Endothelial cell of umbilical vein (primary cell): ENCODE data around the gene MESP2. TPM values are rescaled to one million over a fixed set of nuclear protein-coding genes. Genes with fewer than 3 reads are reported as not detected.

Experiments
- BruUV-seq: library from RNA; stranded (reverse); fragments of 400-500 nt; replicated peaks from 2 replicates; lab custom pipeline; 2021; lab: Mats Ljungman, UMichigan
- CTCF ChIA-PET: fragments of 300-600, 350-600 bp; sonication (Branson Sonifier 250); formaldehyde crosslinking; loops from one replicate; lab custom pipeline; 2021; ENCODE audit warnings: antibody characterized with exemption, inconsistent platforms; lab: Charles Lee
- POLR2A ChIA-PET: fragments of 300-600, 350-600 bp; sonication (Branson Sonifier 250); formaldehyde crosslinking; loops from one replicate; lab custom pipeline; 2021; ENCODE audit warnings: antibody characterized with exemption, inconsistent platforms; lab: Charles Lee
- DNase-seq: peaks from one replicate; pipeline ENCODE4 v3.0.0-alpha.2; 2011; ENCODE audit warnings: low read depth, low spot score
- FAIRE-seq: peaks from 2 replicates; lab custom pipeline; 2011; peaks lifted over from hg19 to GRCh38; lab: Jason Lieb, UNC
- H2AFZ ChIP-seq: 2 replicates; pipeline ENCODE4 v1.6.0; 2012; ENCODE audit warnings: low read depth, low read length, control low read depth, inconsistent platforms
- H3K27ac ChIP-seq: 2 replicates; pipeline ENCODE4 v1.5.1; 2011; ENCODE audit warnings: low read depth, mild to moderate bottlenecking, control low read depth, low read length, moderate library complexity; ENCODE audit not compliant: insufficient read depth
- H3K27me3 ChIP-seq, 2 experiments: 2 replicates each; pipeline versions ENCODE4 v1.6.0 to v1.6.1; 2011; ENCODE audit warnings: low read length in 2 of 2, mixed read lengths in 1 of 2; ENCODE audit not compliant: control insufficient read depth in 2 of 2, insufficient read depth in 2 of 2
- H3K36me3 ChIP-seq, 2 experiments: 2 replicates in 1 of 2; 3 replicates in 1 of 2; pipeline ENCODE4 v1.5.1; 2011; ENCODE audit warnings: low read length in 2 of 2, mild to moderate bottlenecking in 1 of 2, moderate library complexity in 1 of 2; ENCODE audit not compliant: control insufficient read depth in 2 of 2, insufficient read depth in 2 of 2; ENCODE audit errors: extremely low read depth in 1 of 2
- H3K4me1 ChIP-seq: 3 replicates; pipeline ENCODE4 v1.5.1; 2011; ENCODE audit warnings: mild to moderate bottlenecking, low read length; ENCODE audit not compliant: control insufficient read depth, insufficient read depth; ENCODE audit errors: extremely low read depth
- H3K4me2 ChIP-seq: 2 replicates; pipeline ENCODE4 v1.6.1; 2011; ENCODE audit warnings: low read length, control low read depth, mixed read lengths; ENCODE audit not compliant: insufficient read depth
- H3K4me3 ChIP-seq, 3 experiments: fragments of 200-600 bp in 1 of 3; sonication (generic), shearing (Covaris generic) in 1 of 3; replicated peaks in 1 of 3; 2 replicates each; pipeline ENCODE4 v1.5.1; 2011 to 2016; ENCODE audit warnings: control low read depth in 3 of 3, low read length in 3 of 3, mild to moderate bottlenecking in 2 of 3, inconsistent platforms in 1 of 3, low read depth in 1 of 3, moderate library complexity in 1 of 3; ENCODE audit not compliant: insufficient read depth in 1 of 3
- H3K79me2 ChIP-seq: 2 replicates; pipeline ENCODE4 v1.6.0; 2012; ENCODE audit warnings: low read length, inconsistent platforms; ENCODE audit not compliant: control insufficient read depth, insufficient read depth
- H3K9ac ChIP-seq: replicated peaks from 2 replicates; pipeline ENCODE3; 2011; ENCODE audit warnings: low read length, control low read depth; ENCODE audit not compliant: insufficient read depth; ENCODE audit errors: extremely low read depth
- H3K9me1 ChIP-seq: replicated peaks from 3 replicates; pipeline ENCODE4 v1.6.0; 2011; ENCODE audit warnings: mild to moderate bottlenecking, low read length; ENCODE audit not compliant: control insufficient read depth, insufficient read depth; ENCODE audit errors: extremely low read depth
- H3K9me3 ChIP-seq: replicated peaks from 2 replicates; pipeline ENCODE4 v1.5.1; 2012; ENCODE audit warnings: low read length, inconsistent platforms; ENCODE audit not compliant: control insufficient read depth, insufficient read depth
- H4K20me1 ChIP-seq: replicated peaks from 2 replicates; pipeline ENCODE3; 2011; ENCODE audit warnings: mild to moderate bottlenecking, low read length; ENCODE audit not compliant: control insufficient read depth, insufficient read depth; ENCODE audit errors: extremely low read depth
- EZH2 ChIP-seq: IDR thresholded peaks from 2 replicates; pipeline ENCODE4 v1.6.1; 2012; ENCODE audit warnings: borderline replicate concordance, low read depth, mild to moderate bottlenecking, moderate library complexity, low read length, inconsistent platforms; ENCODE audit not compliant: severe bottlenecking
- FOS ChIP-seq: IDR thresholded peaks from 2 replicates; pipeline ENCODE4 v1.6.1; 2011; ENCODE audit warnings: mild to moderate bottlenecking, low read length, moderate library complexity, borderline replicate concordance; ENCODE audit not compliant: insufficient read depth
- GATA2 ChIP-seq: IDR thresholded peaks from 2 replicates; pipeline ENCODE4 v1.7.0; 2011; ENCODE audit warnings: low read depth, mild to moderate bottlenecking, moderate library complexity, mixed read lengths, low read length; ENCODE audit not compliant: insufficient read length, insufficient read depth
- JUN ChIP-seq: IDR thresholded peaks from 2 replicates; pipeline ENCODE4 v1.6.1; 2011; ENCODE audit warnings: borderline replicate concordance, low read depth; ENCODE audit not compliant: insufficient read length, insufficient read depth
- MAX ChIP-seq: IDR thresholded peaks from 2 replicates; pipeline ENCODE4 v1.6.1; 2011; ENCODE audit not compliant: insufficient read depth, insufficient read length
- MYC ChIP-seq: IDR thresholded peaks from one replicate; pipeline ENCODE4 v1.6.1; 2011; ENCODE audit warnings: mild to moderate bottlenecking, low read depth, low read length
- POLR2A ChIP-seq: IDR thresholded peaks from 2 replicates; pipeline ENCODE4 v1.6.1; 2012; ENCODE audit warnings: low read depth, mild to moderate bottlenecking, control low read depth, low read length
- POLR2AphosphoS5 ChIP-seq: IDR thresholded peaks from 2 replicates; pipeline ENCODE4 v1.6.1; 2012; ENCODE audit warnings: low read depth, mild to moderate bottlenecking, control low read depth, low read length, moderate library complexity; ENCODE audit not compliant: insufficient read depth
- dilution Hi-C: fragments of 300-500 bp; cut with MboI; formaldehyde crosslinking; loops from one replicate; pipeline ENCODE4 v1.15.0; 2019; ENCODE audit warnings: low sequenced_read_pairs; ENCODE audit not compliant: extremely low pct_ligation_motif_present
- intact Hi-C: fragments of 100-400 bp; cut with micrococcal nuclease; formaldehyde crosslinking; loops from one replicate; pipeline ENCODE4 v1.10.0; 2022
- polyA plus RNA-seq, 4 experiments: library from polyadenylated mRNA; depleted of rRNA in 3 of 4; stranded (reverse) in 3 of 4; unstranded in 1 of 4; fragments of >200 nt; gene quantifications; 2 replicates each; pipeline versions ENCODE4 v1.2.1 to v1.2.3, GENCODE V29; 2011 to 2012; ENCODE audit warnings: missing spikeins in 1 of 4
- total RNA-seq: library from RNA; stranded (reverse); gene quantifications from 2 replicates; pipeline ENCODE4 v1.2.3, GENCODE V29; 2021
- TF ChIP-seq, protein P1 (sequence below), 2 donors: IDR thresholded peaks; 1 replicate in 1 of 2; 2 replicates in 1 of 2; pipeline ENCODE4 v1.5.1; 2011; ENCODE audit warnings: low read length in 2 of 2, mild to moderate bottlenecking in 2 of 2, moderate library complexity in 2 of 2, control low read depth in 1 of 2, inconsistent platforms in 1 of 2, low read depth in 1 of 2; ENCODE audit not compliant: insufficient read depth in 1 of 2; ENCODE audit errors: extremely low read depth in 1 of 2

Gene MESP2
- total and polyA plus RNA-seq, 2 donors (not counting 3 experiments of a cell fraction or from before 2014, with no cell fraction given), result 0.42 to 0.43 TPM

DNA sequence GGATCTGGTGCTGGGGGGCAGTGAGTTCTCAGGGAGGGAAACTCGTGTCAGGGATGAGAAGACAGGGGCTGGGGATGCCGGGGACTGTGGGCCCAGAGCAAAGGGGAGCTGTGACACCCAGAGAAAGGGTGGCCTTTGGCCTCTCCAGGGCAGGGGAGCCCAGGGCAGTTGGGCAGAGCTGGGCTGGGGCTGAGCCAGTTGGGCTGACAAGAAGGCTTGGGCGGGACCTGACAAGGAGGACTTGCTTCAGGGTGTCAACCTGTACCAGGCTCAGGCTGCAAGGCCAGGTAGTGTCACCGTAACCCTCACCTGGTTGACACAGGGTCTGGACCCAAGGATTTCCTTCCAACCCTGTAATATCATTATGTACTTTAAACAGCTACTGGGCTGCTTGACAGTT is 51.7 kb downstream of the MESP2 start:
- DNase-seq, result no peak
- Histone ChIP-seq H3K9me1 (no peaks in the 10 kb centered on the region), H3K27me3 (no peaks in the 10 kb centered on the region), H3K9me3 (no peaks in the 10 kb centered on the region), H3K4me1 (peaks cover 11% of the 10 kb centered on the region), H3K4me2 (no peak overlapping the region), H3K79me2 (no peaks in the 10 kb centered on the region), H3K4me3 (no peak overlapping the region), H4K20me1 (no peaks in the 10 kb centered on the region), H3K27ac (no peak overlapping the region), H3K36me3 (no peaks in the 10 kb centered on the region), H3K9ac (no peak overlapping the region), H2AFZ (no peak overlapping the region)
- intact Hi-C loops, result no loop called here
- TF ChIP-seq MYC (no peak), FOS (no peak), EZH2 (no peak), GATA2 (no peak), POLR2A (no peak), JUN (no peak), MAX (no peak), POLR2AphosphoS5 (no peak)
- TF ChIP-seq, protein P1, sequence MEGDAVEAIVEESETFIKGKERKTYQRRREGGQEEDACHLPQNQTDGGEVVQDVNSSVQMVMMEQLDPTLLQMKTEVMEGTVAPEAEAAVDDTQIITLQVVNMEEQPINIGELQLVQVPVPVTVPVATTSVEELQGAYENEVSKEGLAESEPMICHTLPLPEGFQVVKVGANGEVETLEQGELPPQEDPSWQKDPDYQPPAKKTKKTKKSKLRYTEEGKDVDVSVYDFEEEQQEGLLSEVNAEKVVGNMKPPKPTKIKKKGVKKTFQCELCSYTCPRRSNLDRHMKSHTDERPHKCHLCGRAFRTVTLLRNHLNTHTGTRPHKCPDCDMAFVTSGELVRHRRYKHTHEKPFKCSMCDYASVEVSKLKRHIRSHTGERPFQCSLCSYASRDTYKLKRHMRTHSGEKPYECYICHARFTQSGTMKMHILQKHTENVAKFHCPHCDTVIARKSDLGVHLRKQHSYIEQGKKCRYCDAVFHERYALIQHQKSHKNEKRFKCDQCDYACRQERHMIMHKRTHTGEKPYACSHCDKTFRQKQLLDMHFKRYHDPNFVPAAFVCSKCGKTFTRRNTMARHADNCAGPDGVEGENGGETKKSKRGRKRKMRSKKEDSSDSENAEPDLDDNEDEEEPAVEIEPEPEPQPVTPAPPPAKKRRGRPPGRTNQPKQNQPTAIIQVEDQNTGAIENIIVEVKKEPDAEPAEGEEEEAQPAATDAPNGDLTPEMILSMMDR (IDR thresholded peaks at IDR 0.05; ENCODE audit: extremely low read depth in 1 of 2, insufficient read depth in 1 of 2, low read depth in 1 of 2, low read length in 2 of 2), result no peak
- CTCF ChIA-PET, result interaction anchor here (0.7 to 3.0 kb wide), 7 partner anchors 10 to 67 kb away, joined by 3 to 16 read pairs (median 4); no protein-coding TSS in a partner anchor
- dilution Hi-C loops, result no loop called here
- POLR2A ChIA-PET, result no interaction called here
- no peak for FAIRE-seq
- BruUV-seq, result no TSS peak

Other genes starting within 250 kb of the MESP2 start
- gene TICRR, start 200.9 kb upstream of the MESP2 start, total RNA-seq, result 19.4 and 20.5 TPM in 2 replicates
- gene TICRR, start 200.9 kb upstream of the MESP2 start, polyA plus RNA-seq, result 4.8 and 4.9 TPM in 2 replicates
- 11.3 and 13.1 TPM in 2 replicates for gene KIF7, start 120.9 kb upstream of the MESP2 start, total RNA-seq
- 4.2 and 4.3 TPM in 2 replicates for gene KIF7, start 120.9 kb upstream of the MESP2 start, polyA plus RNA-seq
- 0.12 TPM in 1 of 2 replicates, not detected in the other for gene PLIN1, start 97.0 kb upstream of the MESP2 start, total RNA-seq
- gene PLIN1, start 97.0 kb upstream of the MESP2 start, polyA plus RNA-seq, result 0.07 and 0.08 TPM in 2 replicates
- gene PEX11A, start 85.6 kb upstream of the MESP2 start, total RNA-seq, result 3.2 and 3.7 TPM in 2 replicates
- 4.3 and 4.4 TPM in 2 replicates for gene PEX11A, start 85.6 kb upstream of the MESP2 start, polyA plus RNA-seq
- not detected in 2 replicates for gene WDR93, start 85.5 kb upstream of the MESP2 start, total RNA-seq
- gene WDR93, start 85.5 kb upstream of the MESP2 start, polyA plus RNA-seq, result 0.05 and 0.07 TPM in 2 replicates
- 1.0 and 1.7 TPM in 2 replicates for gene MESP1, start 25.1 kb upstream of the MESP2 start, total RNA-seq
- gene MESP1, start 25.1 kb upstream of the MESP2 start, polyA plus RNA-seq, result 0.68 and 1.0 TPM in 2 replicates
- gene ANPEP, start 38.5 kb downstream of the MESP2 start, total RNA-seq, result 199 and 221 TPM in 2 replicates
- 177 and 190 TPM in 2 replicates for gene ANPEP, start 38.5 kb downstream of the MESP2 start, polyA plus RNA-seq
- gene AP3S2, start 117.7 kb downstream of the MESP2 start, total RNA-seq, result 20.4 and 31.1 TPM in 2 replicates
- gene AP3S2, start 117.7 kb downstream of the MESP2 start, polyA plus RNA-seq, result 8.8 and 14.6 TPM in 2 replicates
- 18.7 and 23.3 TPM in 2 replicates for gene ARPIN, start 136.6 kb downstream of the MESP2 start, total RNA-seq
- 9.0 and 13.0 TPM in 2 replicates for gene ARPIN, start 136.6 kb downstream of the MESP2 start, polyA plus RNA-seq
- gene ZNF710, start 225.0 kb downstream of the MESP2 start, total RNA-seq, result 31.8 and 32.4 TPM in 2 replicates
- gene ZNF710, start 225.0 kb downstream of the MESP2 start, polyA plus RNA-seq, result 8.9 and 9.2 TPM in 2 replicates